ENCODE measurements around the gene SIGLEC7. TPM values are rescaled to one million over a fixed set of nuclear protein-coding genes. Genes with fewer than 3 reads are reported as not detected.

SIGLEC7 gene
- total RNA-seq, 1 experiment from 2014 or later: not detected

- H3K4me3 ChIP-seq (ENCODE audit: low read length): no peak overlapping the region
- H3K79me2 ChIP-seq (ENCODE audit: low read length): no peaks in the 10 kb centered on the region
- CTCF ChIA-PET: no interaction called here
- H3F3A ChIP-seq (ENCODE audit: low read length, unreplicated experiment): no peaks in the 10 kb centered on the region
- H3K9me2 ChIP-seq (replicated peaks; ENCODE audit: low read length): no peaks in the 10 kb centered on the region
- no peak overlapping the region for H3K4me2 ChIP-seq (ENCODE audit: low read length)
- TF ChIP-seq EZH2 (IDR thresholded peaks at IDR 0.05; ENCODE audit: low read length, unreplicated experiment) (no peak), CTCF (conservative IDR thresholded peaks at IDR 0.05; ENCODE audit: low read depth, low read length) (no peak), EZH2phosphoT487 (IDR thresholded peaks at IDR 0.05; ENCODE audit: borderline replicate concordance, low read length) (no peak)
- DNase-seq (no peak), ATAC-seq (no peak)
- no peak overlapping the region for H3K27ac ChIP-seq (ENCODE audit: low read length)
- POLR2A ChIA-PET (ENCODE audit: unreplicated experiment): no interaction called here
- H2AFZ ChIP-seq (ENCODE audit: low read length): no peak overlapping the region
- H4K20me1 ChIP-seq (ENCODE audit: low read length): no peaks in the 10 kb centered on the region
- no peaks in the 10 kb centered on the region for H3K36me3 ChIP-seq (ENCODE audit: low read depth, low read length)
- no peaks in the 10 kb centered on the region for H3K9me3 ChIP-seq (ENCODE audit: low read length)
- intact Hi-C loops (cut with micrococcal nuclease): no loop called here
- H3K27me3 ChIP-seq (ENCODE audit: low read length): peaks cover 48% of the 10 kb centered on the region
- H3K4me1 ChIP-seq (ENCODE audit: insufficient read depth, low read length): no peaks in the 10 kb centered on the region
- H3K9ac ChIP-seq (ENCODE audit: low read length): no peak overlapping the region
- no TSS peak for BruUV-seq (replicated peaks)
Measured at GRCh38 chr19:51183629-51184028, 41.5 kb downstream of the SIGLEC7 start.

- intact Hi-C loops (cut with micrococcal nuclease): no loop called here
- CTCF ChIA-PET: no interaction called here
Measured at GRCh38 chr19:51185069-51185867, 43.2 kb downstream of the SIGLEC7 start.

GRCh38 chr19:51185868-51186215, 43.7 kb downstream of the SIGLEC7 start:
- intact Hi-C loops (cut with micrococcal nuclease): no loop called here
- Histone ChIP-seq H3F3A (ENCODE audit: low read length, unreplicated experiment) (no peaks in the 10 kb centered on the region), H3K27me3 (ENCODE audit: low read length) (peaks cover 57% of the 10 kb centered on the region), H4K20me1 (ENCODE audit: low read length) (no peaks in the 10 kb centered on the region), H3K9me3 (ENCODE audit: low read length) (no peaks in the 10 kb centered on the region), H3K79me2 (ENCODE audit: low read length) (no peaks in the 10 kb centered on the region), H3K9ac (ENCODE audit: low read length) (no peak overlapping the region), H2AFZ (ENCODE audit: low read length) (no peak overlapping the region), H3K4me3 (ENCODE audit: low read length) (no peak overlapping the region), H3K4me1 (ENCODE audit: insufficient read depth, low read length) (no peaks in the 10 kb centered on the region), H3K9me2 (replicated peaks; ENCODE audit: low read length) (no peaks in the 10 kb centered on the region), H3K27ac (ENCODE audit: low read length) (no peak overlapping the region), H3K36me3 (ENCODE audit: low read depth, low read length) (no peaks in the 10 kb centered on the region), H3K4me2 (ENCODE audit: low read length) (no peak overlapping the region)
- BruUV-seq (replicated peaks): no TSS peak
- no peak for DNase-seq
- no peak for ATAC-seq
- TF ChIP-seq EZH2 (IDR thresholded peaks at IDR 0.05; ENCODE audit: low read length, unreplicated experiment) (no peak), CTCF (conservative IDR thresholded peaks at IDR 0.05; ENCODE audit: low read depth, low read length) (no peak), EZH2phosphoT487 (IDR thresholded peaks at IDR 0.05; ENCODE audit: borderline replicate concordance, low read length) (no peak)
- CTCF ChIA-PET: no interaction called here
- POLR2A ChIA-PET (ENCODE audit: unreplicated experiment): no interaction called here

More at GRCh38 chr19:51185069-51185867, 43.2 kb downstream of the SIGLEC7 start:
- Histone ChIP-seq H3K27me3 (ENCODE audit: low read length) (peaks cover 52% of the 10 kb centered on the region), H2AFZ (ENCODE audit: low read length) (no peak overlapping the region), H3K4me1 (ENCODE audit: insufficient read depth, low read length) (no peaks in the 10 kb centered on the region), H3K79me2 (ENCODE audit: low read length) (no peaks in the 10 kb centered on the region), H3K9me3 (ENCODE audit: low read length) (no peaks in the 10 kb centered on the region), H3K27ac (ENCODE audit: low read length) (no peak overlapping the region), H3F3A (ENCODE audit: low read length, unreplicated experiment) (no peaks in the 10 kb centered on the region), H4K20me1 (ENCODE audit: low read length) (no peaks in the 10 kb centered on the region), H3K4me3 (ENCODE audit: low read length) (no peak overlapping the region), H3K9ac (ENCODE audit: low read length) (no peak overlapping the region), H3K4me2 (ENCODE audit: low read length) (no peak overlapping the region), H3K36me3 (ENCODE audit: low read depth, low read length) (no peaks in the 10 kb centered on the region), H3K9me2 (replicated peaks; ENCODE audit: low read length) (no peaks in the 10 kb centered on the region)
- BruUV-seq (replicated peaks): no TSS peak
- ATAC-seq (no peak), DNase-seq (no peak)
- POLR2A ChIA-PET (ENCODE audit: unreplicated experiment): no interaction called here
- TF ChIP-seq EZH2 (IDR thresholded peaks at IDR 0.05; ENCODE audit: low read length, unreplicated experiment) (no peak), EZH2phosphoT487 (IDR thresholded peaks at IDR 0.05; ENCODE audit: borderline replicate concordance, low read length) (no peak)

All from PC-3 (cell line).